Measurements from ENCODE around the gene CCDC57. TPM values are rescaled to one million over a fixed set of nuclear protein-coding genes. Genes with fewer than 3 reads are reported as not detected.

CCDC57 gene
- total and polyA plus RNA-seq, 2 experiments from 2014 or later, result 46.2 to 53.5 TPM

- Histone ChIP-seq H3K4me3 (no peak overlapping the region), H3K36me3 (peaks cover 90% of the 10 kb centered on the region), H3K27ac (no peak overlapping the region), H3K4me1 (ENCODE audit: low read depth) (no peaks in the 10 kb centered on the region), H3K27me3 (no peaks in the 10 kb centered on the region), H3K9me3 (ENCODE audit: low read depth) (no peaks in the 10 kb centered on the region)
- no peak for DNase-seq (ENCODE audit: low read depth in 1 of 2, low spot score in 1 of 2)
- TF ChIP-seq CTCF (IDR thresholded peaks at IDR 0.05; ENCODE audit: low read depth, low read length), result no peak
These were observed 125.4 kb downstream of the CCDC57 start for GRCh38 chr17:82086941-82087906.

DNA sequence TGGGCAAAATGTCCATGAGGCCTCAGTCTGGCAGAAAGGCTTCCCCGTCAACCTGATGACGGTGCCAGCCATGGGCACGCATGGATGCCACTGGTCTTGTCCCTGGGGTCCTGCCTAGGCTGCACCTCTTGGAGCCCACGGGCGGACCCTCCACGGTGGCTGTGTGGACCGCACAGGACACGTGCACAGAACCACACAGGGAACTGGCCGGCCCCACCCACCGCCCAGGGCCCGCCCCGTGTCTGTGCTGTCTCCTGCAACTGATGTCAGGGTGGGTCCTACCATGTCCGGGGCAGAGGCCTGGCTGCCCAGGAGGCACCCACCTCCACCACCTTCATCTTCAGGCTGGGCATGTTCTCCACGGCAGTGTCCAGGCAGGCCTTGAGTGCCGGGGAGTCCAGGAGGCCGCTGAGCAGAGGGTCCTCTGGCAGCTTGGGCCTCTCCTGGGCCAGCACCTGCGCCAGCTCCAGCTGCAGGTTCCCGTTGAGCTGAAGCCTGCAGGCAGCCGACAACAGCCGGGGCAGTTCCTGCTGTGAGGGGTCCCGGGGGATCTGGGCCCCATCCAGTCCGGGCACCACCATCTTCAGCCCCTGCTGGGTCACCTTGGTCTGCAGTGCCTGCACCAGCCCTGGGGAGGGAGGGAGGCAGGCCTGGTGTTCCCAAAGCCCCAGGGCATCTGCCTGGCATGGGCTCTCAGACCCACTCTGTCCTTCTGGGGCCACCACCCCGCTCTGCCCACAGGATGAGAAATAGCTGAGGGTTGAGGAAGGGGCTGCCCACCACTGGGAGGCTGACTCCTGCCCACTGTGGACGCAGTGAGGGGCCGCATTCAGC is 126.5 kb downstream of the CCDC57 start:
- Histone ChIP-seq H3K9me3 (ENCODE audit: low read depth) (no peaks in the 10 kb centered on the region), H3K27me3 (no peaks in the 10 kb centered on the region), H3K27ac (no peak overlapping the region), H3K4me3 (no peak overlapping the region), H3K4me1 (ENCODE audit: low read depth) (no peaks in the 10 kb centered on the region), H3K36me3 (peaks cover 85% of the 10 kb centered on the region)
- no peak for DNase-seq (ENCODE audit: low read depth in 1 of 2, low spot score in 1 of 2)
- no peak for TF ChIP-seq CTCF (IDR thresholded peaks at IDR 0.05; ENCODE audit: low read depth, low read length)

GRCh38 chr17:82085031-82085861 is 127.4 kb downstream of the CCDC57 start:
- no peaks in the 10 kb centered on the region for H3K27me3 ChIP-seq
- H3K27ac ChIP-seq, result no peak overlapping the region
- H3K4me3 ChIP-seq, result no peak overlapping the region
- no peak for DNase-seq (ENCODE audit: low read depth in 1 of 2, low spot score in 1 of 2)
- TF ChIP-seq CTCF (IDR thresholded peaks at IDR 0.05; ENCODE audit: low read depth, low read length), result no peak
- no peaks in the 10 kb centered on the region for H3K9me3 ChIP-seq (ENCODE audit: low read depth)
- no peaks in the 10 kb centered on the region for H3K4me1 ChIP-seq (ENCODE audit: low read depth)
- peaks cover 87% of the 10 kb centered on the region for H3K36me3 ChIP-seq

- Histone ChIP-seq H3K4me1 (ENCODE audit: low read depth) (no peaks in the 10 kb centered on the region), H3K9me3 (ENCODE audit: low read depth) (no peaks in the 10 kb centered on the region), H3K27me3 (no peaks in the 10 kb centered on the region), H3K27ac (no peak overlapping the region), H3K36me3 (peaks cover 87% of the 10 kb centered on the region), H3K4me3 (no peak overlapping the region)
- no peak for TF ChIP-seq CTCF (IDR thresholded peaks at IDR 0.05; ENCODE audit: low read depth, low read length)
- no peak for DNase-seq (ENCODE audit: low read depth in 1 of 2, low spot score in 1 of 2)
These were observed 128.1 kb downstream of the CCDC57 start for GRCh38 chr17:82084373-82085030.
